Measurements from ENCODE around the gene ANO1. TPM values are rescaled to one million over a fixed set of nuclear protein-coding genes. Genes with fewer than 3 reads are reported as not detected.

The ANO1 gene
- total RNA-seq, 4 donors from 2014 or later: 1.1 to 27.2 (median 4.2) TPM

- no peak for TF ChIP-seq CTCF (IDR thresholded peaks at IDR 0.05)
- no peak for TF ChIP-seq POLR2A (IDR thresholded peaks at IDR 0.05)
- H3K4me3 ChIP-seq: peak overlapping the region; percentile 93 to 100 (median 98)
Measured at GRCh38 chr11:70204466-70204799, 126.3 kb downstream of the ANO1 start.

DNA sequence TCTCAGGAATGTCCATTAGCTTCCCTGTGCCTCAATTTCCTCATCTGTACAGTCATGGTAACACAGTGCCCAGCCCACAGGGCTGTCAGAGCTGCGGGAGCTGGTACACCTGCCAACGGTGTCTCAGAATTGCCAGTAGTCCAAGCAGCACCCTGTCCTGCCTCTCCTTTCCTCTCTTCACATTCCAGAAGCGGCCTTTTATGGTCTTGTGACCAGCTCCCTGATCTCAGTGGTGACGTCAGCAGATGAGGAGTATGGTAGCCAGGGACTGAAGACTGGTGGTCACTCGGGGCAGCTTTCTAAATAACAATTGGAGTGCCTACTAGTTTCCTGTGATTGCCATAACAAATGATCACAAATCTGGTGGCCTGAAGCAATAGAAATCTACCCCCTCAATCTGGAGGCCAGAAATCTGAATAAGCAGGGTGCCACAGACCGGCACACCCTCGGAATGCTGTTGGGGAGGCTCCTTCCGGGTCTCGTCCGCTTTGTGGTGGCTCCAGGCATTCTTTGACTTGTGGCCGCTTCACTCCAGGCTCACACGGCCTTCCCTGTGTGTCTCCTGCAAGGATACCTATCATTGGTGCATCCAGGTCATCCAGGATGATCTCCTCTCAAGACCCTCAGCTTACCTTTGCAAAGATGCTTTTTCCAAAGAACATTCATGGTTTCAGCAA lies 127.1 kb downstream of the ANO1 start:
- Histone ChIP-seq H3K27ac (peak overlapping the region in 1 of 4 donors; percentile 100), H3K27me3 (no peaks in the 10 kb centered on the region), H3K9me3 (no peaks in the 10 kb centered on the region), H3K36me3 (peaks cover 0 to 39% (median 0%) of the 10 kb centered on the region in 3 donors), H3K4me1 (peaks cover 0 to 30% (median 11%) of the 10 kb centered on the region in 4 donors), H3K4me3 (peak overlapping the region in 2 of 4 donors; percentile 96 to 99)
- DNase-seq: no peak
- TF ChIP-seq POLR2A (IDR thresholded peaks at IDR 0.05) (no peak), CTCF (IDR thresholded peaks at IDR 0.05) (no peak)

More at GRCh38 chr11:70204466-70204799, 126.3 kb downstream of the ANO1 start:
- peak overlapping the region; percentile 96 to 100 (median 97) for H3K27ac ChIP-seq
- peaks cover 0 to 39% (median 0%) of the 10 kb centered on the region in 3 donors for H3K36me3 ChIP-seq
- H3K4me1 ChIP-seq: peaks cover 0 to 30% (median 11%) of the 10 kb centered on the region in 4 donors
- H3K27me3 ChIP-seq: no peaks in the 10 kb centered on the region
- DNase-seq: no peak
- no peaks in the 10 kb centered on the region for H3K9me3 ChIP-seq

- Histone ChIP-seq H3K27ac (no peak overlapping the region), H3K27me3 (no peaks in the 10 kb centered on the region), H3K4me1 (peaks cover 0 to 30% (median 11%) of the 10 kb centered on the region in 4 donors), H3K4me3 (no peak overlapping the region), H3K9me3 (no peaks in the 10 kb centered on the region), H3K36me3 (peaks cover 0 to 39% (median 0%) of the 10 kb centered on the region in 3 donors)
- TF ChIP-seq POLR2A (IDR thresholded peaks at IDR 0.05) (no peak), CTCF (IDR thresholded peaks at IDR 0.05) (no peak)
- DNase-seq: no peak
Measured at GRCh38 chr11:70205766-70206165, 127.6 kb downstream of the ANO1 start.

DNA sequence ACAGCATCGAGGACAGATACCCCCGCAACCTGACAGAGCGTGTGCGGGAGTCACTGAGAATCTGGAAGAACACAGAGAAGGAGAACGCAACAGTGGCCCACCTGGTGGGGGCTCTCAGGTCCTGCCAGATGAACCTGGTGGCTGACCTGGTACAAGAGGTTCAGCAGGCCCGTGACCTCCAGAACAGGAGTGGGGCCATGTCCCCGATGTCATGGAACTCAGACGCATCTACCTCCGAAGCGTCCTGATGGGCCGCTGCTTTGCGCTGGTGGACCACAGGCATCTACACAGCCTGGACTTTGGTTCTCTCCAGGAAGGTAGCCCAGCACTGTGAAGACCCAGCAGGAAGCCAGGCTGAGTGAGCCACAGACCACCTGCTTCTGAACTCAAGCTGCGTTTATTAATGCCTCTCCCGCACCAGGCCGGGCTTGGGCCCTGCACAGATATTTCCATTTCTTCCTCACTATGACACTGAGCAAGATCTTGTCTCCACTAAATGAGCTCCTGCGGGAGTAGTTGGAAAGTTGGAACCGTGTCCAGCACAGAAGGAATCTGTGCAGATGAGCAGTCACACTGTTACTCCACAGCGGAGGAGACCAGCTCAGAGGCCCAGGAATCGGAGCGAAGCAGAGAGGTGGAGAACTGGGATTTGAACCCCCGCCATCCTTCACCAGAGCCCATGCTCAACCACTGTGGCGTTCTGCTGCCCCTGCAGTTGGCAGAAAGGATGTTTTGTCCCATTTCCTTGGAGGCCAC lies 128.3 kb downstream of the ANO1 start:
- no peak for DNase-seq
- peaks cover 0 to 39% (median 0%) of the 10 kb centered on the region in 3 donors for H3K36me3 ChIP-seq
- no peaks in the 10 kb centered on the region for H3K27me3 ChIP-seq
- no peak overlapping the region for H3K4me3 ChIP-seq
- H3K4me1 ChIP-seq: peaks cover 0 to 30% (median 11%) of the 10 kb centered on the region in 4 donors
- H3K27ac ChIP-seq: no peak overlapping the region
- TF ChIP-seq POLR2A (IDR thresholded peaks at IDR 0.05) (no peak), CTCF (IDR thresholded peaks at IDR 0.05) (no peak)
- no peaks in the 10 kb centered on the region for H3K9me3 ChIP-seq

DNA sequence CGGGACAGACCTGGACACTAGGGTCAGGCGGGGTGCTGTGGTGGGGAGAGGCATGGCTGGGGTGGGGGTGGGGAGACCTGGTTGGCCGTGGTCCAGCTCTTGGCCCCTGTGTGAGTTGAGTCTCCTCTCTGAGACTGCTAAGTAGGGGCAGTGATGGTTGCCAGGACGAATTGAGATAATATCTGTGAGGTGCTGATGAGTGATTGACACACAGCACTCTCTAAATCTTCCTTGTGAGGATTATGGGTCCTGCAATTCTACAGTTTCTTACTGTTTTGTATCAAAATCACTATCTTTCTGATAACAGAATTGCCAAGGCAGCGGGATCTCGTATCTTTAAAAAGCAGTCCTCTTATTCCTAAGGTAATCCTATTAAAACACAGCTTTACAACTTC lies 128.9 kb downstream of the ANO1 start:
- DNase-seq: no peak
- TF ChIP-seq CTCF (IDR thresholded peaks at IDR 0.05) (no peak), POLR2A (IDR thresholded peaks at IDR 0.05) (no peak)
- H3K4me1 ChIP-seq: peaks cover 0 to 30% (median 11%) of the 10 kb centered on the region in 4 donors
- no peak overlapping the region for H3K4me3 ChIP-seq
- no peaks in the 10 kb centered on the region for H3K27me3 ChIP-seq
- no peaks in the 10 kb centered on the region for H3K9me3 ChIP-seq
- H3K36me3 ChIP-seq: peaks cover 0 to 39% (median 0%) of the 10 kb centered on the region in 3 donors
- no peak overlapping the region for H3K27ac ChIP-seq

All from Peyer's patch (tissue), 4 donors.